ENCODE data around the gene NIPSNAP2. TPM values are rescaled to one million over a fixed set of nuclear protein-coding genes. Genes with fewer than 3 reads are reported as not detected.

NIPSNAP2 gene
- total RNA-seq, 2 experiments from 2014 or later, result 35.9 to 49.9 TPM

DNA sequence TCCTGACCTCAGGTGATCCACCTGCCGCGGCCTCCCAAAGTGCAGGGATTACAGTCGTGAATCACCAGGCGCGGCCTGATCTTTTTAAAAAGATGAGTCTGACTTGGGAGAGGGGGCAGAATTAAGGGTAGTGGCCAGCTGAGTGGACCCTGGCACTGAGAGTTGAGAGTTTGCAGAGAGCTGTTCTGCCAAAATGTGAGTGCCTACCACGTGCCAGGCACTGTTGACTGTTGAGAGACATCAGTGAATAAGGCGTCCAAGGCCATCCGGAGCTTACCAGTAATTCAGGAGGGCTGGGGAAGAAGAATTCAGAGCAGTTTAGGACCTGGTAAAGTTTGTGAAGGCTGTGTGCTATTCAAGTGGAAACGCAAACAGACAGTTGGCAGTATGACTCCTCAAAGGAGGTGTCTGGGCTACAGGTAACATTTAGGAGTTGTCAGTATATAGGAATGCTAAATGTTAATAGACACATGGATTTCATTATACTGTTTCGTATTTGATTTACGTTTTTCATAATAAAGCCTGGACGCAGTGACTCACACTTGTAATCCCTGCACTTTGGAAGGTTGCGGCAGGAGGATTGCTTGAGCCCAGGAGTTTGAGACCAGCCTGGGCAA, 1.5 kb downstream of the NIPSNAP2 start:
- Histone ChIP-seq H4K20me1 (ENCODE audit: insufficient read depth, low read length) (no peaks in the 10 kb centered on the region), H3K27ac (ENCODE audit: low read depth, low read length, poor library complexity, severe bottlenecking) (no peak overlapping the region), H2AFZ (ENCODE audit: low read length) (no peak overlapping the region), H3K9me2 (ENCODE audit: insufficient read depth, low read length) (no peaks in the 10 kb centered on the region), H3K4me1 (ENCODE audit: insufficient read depth, low read length, poor library complexity, severe bottlenecking) (peaks cover 13% of the 10 kb centered on the region), H3K4me2 (ENCODE audit: low read length) (peak overlapping the region; percentile 87), H3K36me3 (ENCODE audit: insufficient read depth, low read length) (peaks cover 5% of the 10 kb centered on the region; the same call in 1 of the 2 replicates), H3K4me3 (ENCODE audit: low read depth, low read length, poor library complexity, severe bottlenecking) (peak overlapping the region; percentile 90), H3K79me2 (ENCODE audit: insufficient read depth, low read depth, low read length) (peaks cover 16% of the 10 kb centered on the region; the same call in 1 of the 2 replicates), H3K9me3 (ENCODE audit: low read length) (no peaks in the 10 kb centered on the region)
- TF ChIP-seq CTCF (conservative IDR thresholded peaks at IDR 0.05; ENCODE audit: low read length) (no peak), EZH2phosphoT487 (IDR thresholded peaks at IDR 0.05; ENCODE audit: borderline replicate concordance, low read depth, low read length) (no peak)
- BruUV-seq (replicated peaks), result no TSS peak
- CTCF ChIA-PET (ENCODE audit: unreplicated experiment), result no interaction called here
- intact Hi-C loops (cut with micrococcal nuclease; ENCODE audit: unreplicated experiment), result loop anchor here (2.0 to 10.0 kb wide), 2 partner anchors 85 to 211 kb away; partner anchors contain the start of genes CCT6A and PSPH
- no peak for DNase-seq (ENCODE audit: low spot score)
- POLR2A ChIA-PET, result interaction anchor here (0.6 kb wide), 1 partner anchor 10 kb away, joined by 3 read pairs; no protein-coding TSS in a partner anchor

- CTCF ChIA-PET (ENCODE audit: unreplicated experiment), result no interaction called here
- Histone ChIP-seq H4K20me1 (ENCODE audit: insufficient read depth, low read length) (no peaks in the 10 kb centered on the region), H3K9me2 (ENCODE audit: insufficient read depth, low read length) (no peaks in the 10 kb centered on the region), H3K9me3 (ENCODE audit: low read length) (no peaks in the 10 kb centered on the region), H3K36me3 (ENCODE audit: insufficient read depth, low read length) (peaks cover 5% of the 10 kb centered on the region; the same call in 1 of the 2 replicates), H3K4me2 (ENCODE audit: low read length) (no peak overlapping the region), H3K79me2 (ENCODE audit: insufficient read depth, low read depth, low read length) (peaks cover 25% of the 10 kb centered on the region; the same call in 1 of the 2 replicates), H3K4me3 (ENCODE audit: low read depth, low read length, poor library complexity, severe bottlenecking) (no peak overlapping the region), H3K4me1 (ENCODE audit: insufficient read depth, low read length, poor library complexity, severe bottlenecking) (peaks cover 13% of the 10 kb centered on the region), H3K27ac (ENCODE audit: low read depth, low read length, poor library complexity, severe bottlenecking) (no peak overlapping the region), H2AFZ (ENCODE audit: low read length) (no peak overlapping the region)
- no peak for DNase-seq (ENCODE audit: low spot score)
- intact Hi-C loops (cut with micrococcal nuclease; ENCODE audit: unreplicated experiment), result loop anchor here (10.0 kb wide), 1 partner anchor 212 kb away; no protein-coding TSS in a partner anchor
- POLR2A ChIA-PET, result no interaction called here
- no TSS peak for BruUV-seq (replicated peaks)
- TF ChIP-seq CTCF (conservative IDR thresholded peaks at IDR 0.05; ENCODE audit: low read length) (no peak), EZH2phosphoT487 (IDR thresholded peaks at IDR 0.05; ENCODE audit: borderline replicate concordance, low read depth, low read length) (no peak)
These were observed 2.5 kb downstream of the NIPSNAP2 start for GRCh38 chr7:55966851-55967250.

DNA sequence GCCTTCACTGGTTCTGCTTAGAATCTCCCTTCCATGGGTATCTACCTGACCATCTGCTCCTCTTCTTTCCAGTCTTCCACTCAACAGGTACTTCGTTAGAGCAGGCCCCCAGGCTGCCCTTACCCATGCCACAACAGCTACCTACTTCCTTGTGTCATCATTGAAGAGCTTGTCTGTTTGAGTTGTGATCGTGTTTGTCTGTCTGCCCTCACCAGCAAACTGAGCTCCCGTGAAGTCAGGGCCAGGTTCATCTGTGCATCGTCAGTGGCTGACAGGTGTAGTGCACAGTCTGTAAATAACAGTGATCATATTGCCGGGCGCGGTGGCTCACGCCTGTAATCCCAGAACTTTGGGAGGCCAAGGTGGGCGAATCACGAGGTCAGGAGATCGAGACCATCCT, 5.0 kb downstream of the NIPSNAP2 start:
- no peak overlapping the region for H3K4me3 ChIP-seq (ENCODE audit: low read depth, low read length, poor library complexity, severe bottlenecking)
- H3K79me2 ChIP-seq (ENCODE audit: insufficient read depth, low read depth, low read length), result peaks cover 26% of the 10 kb centered on the region; the same call in 1 of the 2 replicates
- ChIA-PET CTCF (ENCODE audit: unreplicated experiment) (no interaction called here), POLR2A (interaction anchor here (0.7 kb wide), 1 partner anchor 51 kb away, joined by 9 read pairs; no protein-coding TSS in a partner anchor)
- no peak for DNase-seq (ENCODE audit: low spot score)
- intact Hi-C loops (cut with micrococcal nuclease; ENCODE audit: unreplicated experiment), result loop anchor here (10.0 kb wide), 1 partner anchor 215 kb away; no protein-coding TSS in a partner anchor
- TF ChIP-seq EZH2phosphoT487 (IDR thresholded peaks at IDR 0.05; ENCODE audit: borderline replicate concordance, low read depth, low read length) (no peak), CTCF (conservative IDR thresholded peaks at IDR 0.05; ENCODE audit: low read length) (no peak)
- no peaks in the 10 kb centered on the region for H3K9me3 ChIP-seq (ENCODE audit: low read length)
- no peaks in the 10 kb centered on the region for H3K9me2 ChIP-seq (ENCODE audit: insufficient read depth, low read length)
- H4K20me1 ChIP-seq (ENCODE audit: insufficient read depth, low read length), result no peaks in the 10 kb centered on the region
- H3K4me2 ChIP-seq (ENCODE audit: low read length), result no peak overlapping the region
- peaks cover 5% of the 10 kb centered on the region; the same call in 1 of the 2 replicates for H3K36me3 ChIP-seq (ENCODE audit: insufficient read depth, low read length)
- no peak overlapping the region for H3K27ac ChIP-seq (ENCODE audit: low read depth, low read length, poor library complexity, severe bottlenecking)
- H2AFZ ChIP-seq (ENCODE audit: low read length), result no peak overlapping the region
- H3K4me1 ChIP-seq (ENCODE audit: insufficient read depth, low read length, poor library complexity, severe bottlenecking), result peaks cover 13% of the 10 kb centered on the region
- BruUV-seq (replicated peaks), result no TSS peak
